CD4-positive, alpha-beta T cell treated with Interferon gamma for 1 hour (primary cell): ENCODE measurements around the gene PMAIP1.

Source experiments
- DNase-seq: peaks from one replicate; pipeline ENCODE4 v3.0.0-alpha.2; 2020

The PMAIP1 gene

GRCh38 chr18:59915606-59916005 lies 15.8 kb downstream of the PMAIP1 start:
- no peak for DNase-seq

GRCh38 chr18:59916746-59917145 lies 16.9 kb downstream of the PMAIP1 start:
- DNase-seq, result no peak

GRCh38 chr18:59917422-59917821 lies 17.6 kb downstream of the PMAIP1 start:
- DNase-seq, result peak; percentile 24

- peak; percentile 35 for DNase-seq
Observed at GRCh38 chr18:59918320-59918755, 18.5 kb downstream of the PMAIP1 start.

- no peak for DNase-seq
Observed at GRCh38 chr18:59918997-59919396, 19.2 kb downstream of the PMAIP1 start.

GRCh38 chr18:59921384-59921891 lies 21.6 kb downstream of the PMAIP1 start:
- peak; percentile 11 for DNase-seq

GRCh38 chr18:59923539-59924196 lies 23.9 kb downstream of the PMAIP1 start:
- DNase-seq, result no peak

GRCh38 chr18:59926131-59926530 lies 26.3 kb downstream of the PMAIP1 start:
- no peak for DNase-seq

GRCh38 chr18:59927246-59927825 lies 27.5 kb downstream of the PMAIP1 start:
- no peak for DNase-seq

- no peak for DNase-seq
Observed at GRCh38 chr18:59928201-59928600, 28.4 kb downstream of the PMAIP1 start.

- no peak for DNase-seq
Observed at GRCh38 chr18:59929621-59930295, 30.0 kb downstream of the PMAIP1 start.

GRCh38 chr18:59932401-59932800 lies 32.6 kb downstream of the PMAIP1 start:
- no peak for DNase-seq

GRCh38 chr18:59938676-59939075 lies 38.9 kb downstream of the PMAIP1 start:
- DNase-seq, result no peak

- no peak for DNase-seq
Observed at GRCh38 chr18:59939127-59939526, 39.3 kb downstream of the PMAIP1 start.

GRCh38 chr18:59940068-59940467 lies 40.3 kb downstream of the PMAIP1 start:
- DNase-seq, result no peak

GRCh38 chr18:59941331-59941730 lies 41.5 kb downstream of the PMAIP1 start:
- no peak for DNase-seq

GRCh38 chr18:59942601-59943000 lies 42.8 kb downstream of the PMAIP1 start:
- no peak for DNase-seq

GRCh38 chr18:59945544-59945943 lies 45.7 kb downstream of the PMAIP1 start:
- no peak for DNase-seq

- DNase-seq, result no peak
Observed at GRCh38 chr18:59950215-59950944, 50.6 kb downstream of the PMAIP1 start.

- DNase-seq, result no peak
Observed at GRCh38 chr18:59951591-59951990, 51.8 kb downstream of the PMAIP1 start.

- DNase-seq, result no peak
Observed at GRCh38 chr18:59952283-59953007, 52.6 kb downstream of the PMAIP1 start.
